Measurements from ENCODE around the gene EIPR1. TPM values are rescaled to one million over a fixed set of nuclear protein-coding genes. Genes with fewer than 3 reads are reported as not detected.

Gene EIPR1
- total RNA-seq, 2 donors from 2014 or later, result 18.8 to 39.1 TPM

- Histone ChIP-seq H3K9me3 (no peaks in the 10 kb centered on the region), H3K4me3 (no peak overlapping the region), H3K27me3 (no peaks in the 10 kb centered on the region), H3K27ac (no peak overlapping the region), H3K36me3 (no peaks in the 10 kb centered on the region), H3K9ac (ENCODE audit: low read depth in 2 of 2, low read length in 2 of 2) (no peak overlapping the region), H3K4me1 (no peaks in the 10 kb centered on the region)
- DNase-seq, result no peak
- TF ChIP-seq CTCF (IDR thresholded peaks at IDR 0.05), result no peak
- intact Hi-C loops (cut with DNase I), result no loop called here
These were observed 51.5 kb downstream of the EIPR1 start for GRCh38 chr2:3326182-3326537.

GRCh38 chr2:3325458-3326181 is 52.0 kb downstream of the EIPR1 start:
- no peaks in the 10 kb centered on the region for H3K9me3 ChIP-seq
- no peaks in the 10 kb centered on the region for H3K36me3 ChIP-seq
- no peak for DNase-seq
- H3K4me3 ChIP-seq, result no peak overlapping the region
- H3K9ac ChIP-seq (ENCODE audit: low read depth in 2 of 2, low read length in 2 of 2), result no peak overlapping the region
- H3K27me3 ChIP-seq, result no peaks in the 10 kb centered on the region
- no peaks in the 10 kb centered on the region for H3K4me1 ChIP-seq
- no peak overlapping the region for H3K27ac ChIP-seq
- no peak for TF ChIP-seq CTCF (IDR thresholded peaks at IDR 0.05)
- intact Hi-C loops (cut with DNase I), result no loop called here

- H3K9ac ChIP-seq (ENCODE audit: low read depth in 2 of 2, low read length in 2 of 2), result no peak overlapping the region
- no peak for TF ChIP-seq CTCF (IDR thresholded peaks at IDR 0.05)
- DNase-seq, result no peak
These were observed 53.0 kb downstream of the EIPR1 start for GRCh38 chr2:3324404-3325281.

GRCh38 chr2:3324036-3324386 is 53.6 kb downstream of the EIPR1 start:
- no peak overlapping the region for H3K9ac ChIP-seq (ENCODE audit: low read depth in 2 of 2, low read length in 2 of 2)
- no peaks in the 10 kb centered on the region for H3K4me1 ChIP-seq
- TF ChIP-seq CTCF (IDR thresholded peaks at IDR 0.05), result no peak
- no peak for DNase-seq
- no peak overlapping the region for H3K4me3 ChIP-seq
- no peak overlapping the region for H3K27ac ChIP-seq
- H3K27me3 ChIP-seq, result no peaks in the 10 kb centered on the region
- intact Hi-C loops (cut with DNase I), result no loop called here
- H3K36me3 ChIP-seq, result no peaks in the 10 kb centered on the region
- H3K9me3 ChIP-seq, result no peaks in the 10 kb centered on the region

More at GRCh38 chr2:3324404-3325281, 53.0 kb downstream of the EIPR1 start:
- no peaks in the 10 kb centered on the region for H3K36me3 ChIP-seq
- intact Hi-C loops (cut with DNase I), result no loop called here
- H3K4me3 ChIP-seq, result no peak overlapping the region
- H3K27me3 ChIP-seq, result no peaks in the 10 kb centered on the region
- H3K9me3 ChIP-seq, result no peaks in the 10 kb centered on the region
- H3K4me1 ChIP-seq, result no peaks in the 10 kb centered on the region
- H3K27ac ChIP-seq, result no peak overlapping the region

- H3K27ac ChIP-seq, result no peak overlapping the region
- intact Hi-C loops (cut with DNase I), result no loop called here
- no peak overlapping the region for H3K9ac ChIP-seq (ENCODE audit: low read depth in 2 of 2, low read length in 2 of 2)
- H3K27me3 ChIP-seq, result no peaks in the 10 kb centered on the region
- no peak for TF ChIP-seq CTCF (IDR thresholded peaks at IDR 0.05)
- H3K9me3 ChIP-seq, result no peaks in the 10 kb centered on the region
- no peaks in the 10 kb centered on the region for H3K36me3 ChIP-seq
- no peak for DNase-seq
- no peaks in the 10 kb centered on the region for H3K4me1 ChIP-seq
- no peak overlapping the region for H3K4me3 ChIP-seq
These were observed 54.1 kb downstream of the EIPR1 start for GRCh38 chr2:3323360-3324035.

Data from colonic mucosa (tissue), 4 donors.